HepG2 (cell line): ENCODE results near the gene WDR70. TPM values are rescaled to one million over a fixed set of nuclear protein-coding genes. Genes with fewer than 3 reads are reported as not detected.

Experiments used
- ATAC-seq: fragments of 200-7000 bp; cut with Tn5 transposase; 3 replicates; pipeline ENCODE4 v1.9.1; 2020; ENCODE audit warnings: mild to moderate bottlenecking, moderate library complexity
- BruUV-seq: library from RNA; stranded (reverse); fragments of 400-500 nt; replicated peaks from 2 replicates; lab custom pipeline; 2021; lab: Mats Ljungman, UMichigan
- CTCF ChIA-PET: fragments of 300-600 bp; formaldehyde crosslinking; extraction: SDS; loops from one replicate; lab custom pipeline; 2021; ENCODE audit warnings: low total read pairs, inconsistent platforms, low intra/inter-chr PET ratio; lab: Yijun Ruan, JAX
- POLR2A ChIA-PET: fragments of 350-600 bp; sonication (Branson Sonifier 250); formaldehyde crosslinking; loops from one replicate; lab custom pipeline; 2020; ENCODE audit warnings: antibody characterized with exemption, inconsistent platforms; lab: Yijun Ruan, JAX
- DNase-seq: peaks from one replicate; pipeline ENCODE4 v3.0.0-alpha.2; 2015; ENCODE audit warnings: low spot score
- FAIRE-seq: peaks from 3 replicates; lab custom pipeline; 2011; peaks lifted over from hg19 to GRCh38; lab: Jason Lieb, UNC
- H2AFZ ChIP-seq: one replicate; pipeline ENCODE4 v1.6.1; 2011; ENCODE audit warnings: low read length, inconsistent platforms
- H3K27ac ChIP-seq: fragments of 300-600 bp; 3 replicates; pipeline ENCODE4 v1.8.0; 2011; ENCODE audit warnings: mixed run types, mild to moderate bottlenecking, mixed read lengths, low read length, inconsistent platforms; ENCODE audit not compliant: insufficient read depth; ENCODE audit errors: extremely low read length
- H3K27me3 ChIP-seq, 2 experiments: fragments of 200-600 bp in 1 of 2; 2 replicates in 1 of 2; 3 replicates in 1 of 2; pipeline versions ENCODE4 v1.6.0 to v1.8.0; 2011; ENCODE audit warnings: low read length in 2 of 2, mild to moderate bottlenecking in 2 of 2, moderate library complexity in 2 of 2, inconsistent platforms in 1 of 2; ENCODE audit not compliant: insufficient read depth in 2 of 2, control insufficient read depth in 1 of 2
- H3K36me3 ChIP-seq, 2 experiments: fragments of 200-600 bp in 1 of 2; replicated peaks in 1 of 2; 2 replicates in 1 of 2; 3 replicates in 1 of 2; pipeline versions ENCODE4 v1.5.1 to v1.8.0; 2011; ENCODE audit warnings: low read length in 2 of 2, inconsistent platforms in 1 of 2; ENCODE audit not compliant: insufficient read depth in 2 of 2, control insufficient read depth in 1 of 2
- H3K4me1 ChIP-seq: 2 replicates; pipeline ENCODE4 v1.5.1; 2012; ENCODE audit warnings: low read length, inconsistent platforms; ENCODE audit not compliant: insufficient read depth
- H3K4me2 ChIP-seq: 2 replicates; pipeline ENCODE4 v1.6.0; 2011; ENCODE audit warnings: low read depth, low read length, inconsistent platforms
- H3K4me3 ChIP-seq, 3 experiments: fragments of 200-600 bp in 1 of 3; sonication (generic), shearing (Covaris generic) in 1 of 3; replicated peaks in 1 of 3; 2 replicates each; pipeline ENCODE4 v1.5.1; 2011 to 2016; ENCODE audit warnings: low read length in 3 of 3, inconsistent platforms in 2 of 3, low read depth in 2 of 3, mild to moderate bottlenecking in 2 of 3, control low read depth in 1 of 3, mixed read lengths in 1 of 3; ENCODE audit not compliant: insufficient read depth in 1 of 3
- H3K79me2 ChIP-seq: one replicate; pipeline ENCODE4 v1.6.1; 2011; ENCODE audit warnings: low read length, inconsistent platforms; ENCODE audit not compliant: insufficient read depth
- H3K9ac ChIP-seq: 2 replicates; pipeline ENCODE4 v1.6.0; 2011; ENCODE audit warnings: mild to moderate bottlenecking, low read depth, low read length, inconsistent platforms; ENCODE audit not compliant: insufficient read depth
- H3K9me3 ChIP-seq: 2 replicates; pipeline ENCODE4 v1.5.1; 2012; ENCODE audit warnings: mild to moderate bottlenecking, low read length
- H4K20me1 ChIP-seq: 2 replicates; pipeline ENCODE4 v1.6.0; 2011; ENCODE audit warnings: inconsistent platforms, mild to moderate bottlenecking, low read length, moderate library complexity; ENCODE audit not compliant: insufficient read depth
- CREB1 ChIP-seq, 2 experiments: fragments of 450-650 bp in 1 of 2; IDR thresholded peaks; 2 replicates each; pipeline ENCODE4 v1.6.1; 2016 to 2017; ENCODE audit warnings: control low read depth in 1 of 2, mild to moderate bottlenecking in 1 of 2, missing compliant biosample characterization in 1 of 2, missing genetic modification characterization in 1 of 2
- JDP2 ChIP-seq: sonication (generic); formaldehyde crosslinking; IDR thresholded peaks from 2 replicates; pipeline ENCODE4 v1.8.1; 2022; ENCODE audit warnings: missing genetic modification reagents, borderline replicate concordance
- NFE2L1 ChIP-seq: sonication (generic); formaldehyde crosslinking; IDR thresholded peaks from 2 replicates; pipeline ENCODE4 v1.4.0; 2020; ENCODE audit warnings: missing genetic modification reagents, mild to moderate bottlenecking, borderline replicate concordance
- PREB ChIP-seq: sonication (generic); formaldehyde crosslinking; IDR thresholded peaks from 2 replicates; pipeline ENCODE4 v1.4.0; 2020; ENCODE audit warnings: missing genetic modification reagents
- SPEN ChIP-seq: sonication (generic); formaldehyde crosslinking; IDR thresholded peaks from 2 replicates; pipeline ENCODE4 v1.5.1; 2020; ENCODE audit warnings: low read depth, mild to moderate bottlenecking, missing genetic modification reagents
- TOPORS ChIP-seq: sonication (generic); formaldehyde crosslinking; IDR thresholded peaks from 2 replicates; pipeline ENCODE4 v1.8.0; 2023; ENCODE audit warnings: mild to moderate bottlenecking, missing genetic modification reagents
- ZNF124 ChIP-seq: sonication (generic); formaldehyde crosslinking; IDR thresholded peaks from 2 replicates; pipeline ENCODE4 v1.4.0; 2020; ENCODE audit warnings: missing genetic modification reagents
- ZNF3 ChIP-seq: IDR thresholded peaks from 2 replicates; pipeline ENCODE4 v1.7.0; 2017; ENCODE audit warnings: inconsistent platforms
- ZNF460 ChIP-seq: sonication (generic); formaldehyde crosslinking; IDR thresholded peaks from 2 replicates; pipeline ENCODE4 v1.5.1; 2020; ENCODE audit warnings: missing genetic modification reagents, mild to moderate bottlenecking, borderline replicate concordance
- WGBS: methylation state at CpG from one replicate; pipeline ENCODE4 v1.1.6; 2017; ENCODE audit warnings: low lambda C conversion rate; 5-methylcytosine and 5-hydroxymethylcytosine counted together
- in situ Hi-C: cut with HindIII; loops from 2 replicates; pipeline ENCODE4 v1.10.0; 2017; ENCODE audit warnings: low pct_unique_long_range_greater_than_20kb; ENCODE audit not compliant: extremely low pct_ligation_motif_present
- intact Hi-C: fragments of 100-400 bp; cut with micrococcal nuclease; formaldehyde crosslinking; loops from one replicate; pipeline ENCODE4 v1.10.0; 2022; ENCODE audit not compliant: unreplicated experiment
- polyA plus RNA-seq, 8 experiments: library from polyadenylated mRNA; depleted of rRNA in 3 of 8; stranded (reverse) in 7 of 8; unstranded in 1 of 8; fragments of >200 nt; fragmentation: Illumina TruSeq in 4 of 8; extraction: Trizol in 4 of 8; gene quantifications; 2 replicates each; pipeline versions ENCODE4 v1.2.1 to v1.2.3, GENCODE V29; 2011 to 2016; ENCODE audit warnings: low read depth in 4 of 8, missing spikeins in 1 of 8, mixed read lengths in 1 of 8; ENCODE audit not compliant: insufficient read depth in 1 of 8
- total RNA-seq, 5 experiments: library from RNA; depleted of rRNA; stranded (reverse); fragments of >200 nt; fragmentation: Illumina TruSeq; extraction: Trizol; gene quantifications; 2 replicates each; pipeline ENCODE4 v1.2.3, GENCODE V29; 2016; ENCODE audit warnings: low read depth in 1 of 5
- TF ChIP-seq, protein P1 (sequence below): IDR thresholded peaks from 2 replicates; pipeline ENCODE4 v1.6.1; 2018; ENCODE audit warnings: missing genetic modification reagents, mild to moderate bottlenecking, missing compliant biosample characterization
- TF ChIP-seq, protein P2 (sequence below): sonication (generic); formaldehyde crosslinking; IDR thresholded peaks from 2 replicates; pipeline ENCODE4 v1.4.0; 2020; ENCODE audit warnings: missing genetic modification reagents, mild to moderate bottlenecking, borderline replicate concordance
- TF ChIP-seq, protein P3 (sequence below): sonication (generic); formaldehyde crosslinking; IDR thresholded peaks from 2 replicates; pipeline ENCODE4 v1.9.0; 2021; ENCODE audit warnings: missing genetic modification reagents, borderline replicate concordance

WDR70 gene
- total and polyA plus RNA-seq, 2 of the 13 experiments (the other 11 are each of a cell fraction or from before 2014, with no cell fraction given), result 14.6 to 30.6 TPM

DNA sequence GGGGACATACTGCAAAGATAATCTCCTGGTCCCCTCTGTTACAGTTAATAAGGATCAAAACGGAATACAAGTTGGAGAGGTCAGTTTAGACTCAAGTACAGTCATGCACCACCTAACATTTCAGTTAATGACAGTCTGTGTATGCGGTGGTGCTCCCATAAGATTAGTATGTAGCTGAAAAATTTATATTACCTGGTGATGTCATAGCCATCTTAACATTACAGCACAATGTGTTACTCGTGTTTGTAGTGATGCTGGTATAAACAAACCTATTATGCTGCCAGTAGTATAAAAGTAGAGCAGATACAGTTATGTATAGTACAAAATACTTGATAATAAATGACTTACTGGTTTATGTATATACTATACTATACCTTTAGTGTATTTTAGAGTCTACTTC lies 252.8 kb downstream of the WDR70 start (continued):
- TF ChIP-seq CREB1 (IDR thresholded peaks at IDR 0.05) (peak; percentile 36; the same call in 1 of the 2 replicates), CREB1 (CRISPR knock-in tag; IDR thresholded peaks at IDR 0.05) (no peak)

DNA sequence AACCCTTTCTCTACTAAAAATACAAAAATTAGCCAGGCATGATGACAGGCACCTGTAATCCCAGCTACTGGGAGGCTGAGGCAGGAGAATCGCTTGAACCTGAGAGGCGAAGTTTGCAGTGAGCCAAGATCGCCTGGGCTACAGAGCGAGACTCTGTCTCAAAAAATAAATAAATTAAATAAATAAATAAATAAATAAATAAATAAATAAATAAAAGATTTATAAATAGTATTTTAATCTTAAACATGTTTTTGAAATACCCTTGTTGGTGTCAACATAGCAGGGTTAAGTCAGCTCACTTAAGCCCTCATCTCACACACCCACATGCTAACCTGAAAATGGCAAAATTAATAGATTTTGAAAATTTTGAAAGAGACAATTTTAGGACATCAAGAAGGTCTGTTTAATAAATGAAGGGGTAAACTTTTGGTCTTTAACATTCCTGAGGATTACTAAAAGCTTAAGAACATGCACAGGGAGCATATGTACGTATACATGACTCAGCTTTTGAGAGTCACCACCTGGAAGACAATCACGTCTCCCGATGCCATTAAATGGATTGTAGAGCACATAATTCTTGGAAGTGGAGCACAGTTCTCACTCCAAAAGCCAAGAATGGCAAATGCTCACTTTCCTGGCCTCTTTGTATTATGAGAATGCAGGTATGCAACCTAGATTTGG lies 258.2 kb downstream of the WDR70 start:
- no peak for DNase-seq

More for the DNA sequence above, 258.2 kb downstream of the WDR70 start:
- intact Hi-C loops (no loop called here), in situ Hi-C loops (no loop called here)
- 96% methylated on average over 7 of the region's 7 CpGs for WGBS
- Histone ChIP-seq H3K9ac (no peak overlapping the region), H3K4me2 (no peak overlapping the region), H3K9me3 (no peaks in the 10 kb centered on the region), H2AFZ (no peak overlapping the region), H3K4me1 (no peaks in the 10 kb centered on the region), H4K20me1 (no peaks in the 10 kb centered on the region), H3K27ac (no peak overlapping the region), H3K36me3 (no peaks in the 10 kb centered on the region), H3K4me3 (no peak overlapping the region), H3K27me3 (no peaks in the 10 kb centered on the region), H3K79me2 (no peaks in the 10 kb centered on the region)
- BruUV-seq, result no TSS peak
- CTCF ChIA-PET, result no interaction called here
- TF ChIP-seq SPEN (CRISPR knock-in tag) (no peak), ZNF3 (no peak), ZNF124 (CRISPR knock-in tag) (no peak), JDP2 (no peak), ZNF460 (CRISPR knock-in tag) (no peak), TOPORS (CRISPR knock-in tag) (no peak), PREB (no peak), NFE2L1 (CRISPR knock-in tag) (no peak)
- TF ChIP-seq, protein P1, sequence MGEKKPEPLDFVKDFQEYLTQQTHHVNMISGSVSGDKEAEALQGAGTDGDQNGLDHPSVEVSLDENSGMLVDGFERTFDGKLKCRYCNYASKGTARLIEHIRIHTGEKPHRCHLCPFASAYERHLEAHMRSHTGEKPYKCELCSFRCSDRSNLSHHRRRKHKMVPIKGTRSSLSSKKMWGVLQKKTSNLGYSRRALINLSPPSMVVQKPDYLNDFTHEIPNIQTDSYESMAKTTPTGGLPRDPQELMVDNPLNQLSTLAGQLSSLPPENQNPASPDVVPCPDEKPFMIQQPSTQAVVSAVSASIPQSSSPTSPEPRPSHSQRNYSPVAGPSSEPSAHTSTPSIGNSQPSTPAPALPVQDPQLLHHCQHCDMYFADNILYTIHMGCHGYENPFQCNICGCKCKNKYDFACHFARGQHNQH (CRISPR knock-in tag), result no peak
- TF ChIP-seq, protein P2, sequence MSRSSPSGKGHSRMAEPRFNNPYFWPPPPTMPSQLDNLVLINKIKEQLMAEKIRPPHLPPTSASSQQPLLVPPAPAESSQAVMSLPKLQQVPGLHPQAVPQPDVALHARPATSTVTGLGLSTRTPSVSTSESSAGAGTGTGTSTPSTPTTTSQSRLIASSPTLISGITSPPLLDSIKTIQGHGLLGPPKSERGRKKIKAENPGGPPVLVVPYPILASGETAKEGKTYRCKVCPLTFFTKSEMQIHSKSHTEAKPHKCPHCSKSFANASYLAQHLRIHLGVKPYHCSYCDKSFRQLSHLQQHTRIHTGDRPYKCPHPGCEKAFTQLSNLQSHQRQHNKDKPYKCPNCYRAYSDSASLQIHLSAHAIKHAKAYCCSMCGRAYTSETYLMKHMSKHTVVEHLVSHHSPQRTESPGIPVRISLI (CRISPR knock-in tag), result no peak
- TF ChIP-seq, protein P3, sequence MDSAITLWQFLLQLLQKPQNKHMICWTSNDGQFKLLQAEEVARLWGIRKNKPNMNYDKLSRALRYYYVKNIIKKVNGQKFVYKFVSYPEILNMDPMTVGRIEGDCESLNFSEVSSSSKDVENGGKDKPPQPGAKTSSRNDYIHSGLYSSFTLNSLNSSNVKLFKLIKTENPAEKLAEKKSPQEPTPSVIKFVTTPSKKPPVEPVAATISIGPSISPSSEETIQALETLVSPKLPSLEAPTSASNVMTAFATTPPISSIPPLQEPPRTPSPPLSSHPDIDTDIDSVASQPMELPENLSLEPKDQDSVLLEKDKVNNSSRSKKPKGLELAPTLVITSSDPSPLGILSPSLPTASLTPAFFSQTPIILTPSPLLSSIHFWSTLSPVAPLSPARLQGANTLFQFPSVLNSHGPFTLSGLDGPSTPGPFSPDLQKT (CRISPR knock-in tag), result no peak
- POLR2A ChIA-PET, result no interaction called here
- ATAC-seq, result no peak
- no peak for FAIRE-seq
